Measurements from ENCODE around the gene CEP120.
"Not testable (repeated sequence)": the region's sequence is repeated elsewhere in the genome, so short reads cannot be mapped to it uniquely, and the experiment has no call there.

The CEP120 gene

DNA sequence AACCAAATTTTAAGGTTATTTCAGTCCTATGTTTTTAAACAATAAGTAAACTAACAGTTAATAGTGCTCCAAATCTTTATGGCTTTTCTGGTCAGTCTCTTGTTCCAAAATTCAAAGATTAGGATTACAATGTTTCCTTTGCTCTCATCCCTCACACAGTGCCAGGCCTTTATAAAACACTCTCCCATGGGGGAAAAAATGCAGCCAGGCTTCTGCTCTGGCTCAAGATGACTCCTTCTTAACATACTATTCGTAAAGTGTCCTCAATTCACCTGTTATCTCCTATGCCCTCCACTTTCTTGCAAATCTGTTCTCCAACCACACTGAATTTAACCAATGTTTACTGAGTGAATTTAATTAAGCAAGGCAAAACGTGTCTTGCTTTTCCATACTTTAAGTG, 1.4 kb downstream of the CEP120 start:
- H3K27me3 ChIP-seq (replicated peaks; ENCODE audit: control insufficient read depth, insufficient read depth, low read length) = no peaks in the 10 kb centered on the region
- H3K4me1 ChIP-seq (ENCODE audit: control insufficient read depth, insufficient read depth, low read length) = peaks cover 14% of the 10 kb centered on the region
- peak overlapping the region; percentile 87 for H3K9ac ChIP-seq (ENCODE audit: low read length)
- H3K4me3 ChIP-seq (ENCODE audit: low read length) = peak overlapping the region; percentile 88
- no peaks in the 10 kb centered on the region for H3K9me3 ChIP-seq (ENCODE audit: control insufficient read depth, low read length)
- H3K36me3 ChIP-seq (ENCODE audit: control insufficient read depth, insufficient read depth, low read length, severe bottlenecking) = no peaks in the 10 kb centered on the region
- peak; percentile 26 for DNase-seq (ENCODE audit: low read depth)

- no peak overlapping the region for H3K9ac ChIP-seq (ENCODE audit: low read length)
- no peaks in the 10 kb centered on the region for H3K4me1 ChIP-seq (ENCODE audit: control insufficient read depth, insufficient read depth, low read length)
- H3K27me3 ChIP-seq (replicated peaks; ENCODE audit: control insufficient read depth, insufficient read depth, low read length) = no peaks in the 10 kb centered on the region
- no peak overlapping the region for H3K4me3 ChIP-seq (ENCODE audit: low read length)
- H3K9me3 ChIP-seq (ENCODE audit: control insufficient read depth, low read length) = no peaks in the 10 kb centered on the region
- peaks cover 22% of the 10 kb centered on the region for H3K36me3 ChIP-seq (ENCODE audit: control insufficient read depth, insufficient read depth, low read length, severe bottlenecking)
- DNase-seq (ENCODE audit: low read depth) = no peak
These were observed 8.2 kb downstream of the CEP120 start for GRCh38 chr5:123414974-123415373.

GRCh38 chr5:123412206-123412605, 11.0 kb downstream of the CEP120 start:
- H3K27me3 ChIP-seq (replicated peaks; ENCODE audit: control insufficient read depth, insufficient read depth, low read length) = no peaks in the 10 kb centered on the region
- DNase-seq (ENCODE audit: low read depth) = no peak
- H3K9me3 ChIP-seq (ENCODE audit: control insufficient read depth, low read length) = no peaks in the 10 kb centered on the region
- peaks cover 27% of the 10 kb centered on the region for H3K36me3 ChIP-seq (ENCODE audit: control insufficient read depth, insufficient read depth, low read length, severe bottlenecking)
- no peak overlapping the region for H3K4me3 ChIP-seq (ENCODE audit: low read length)
- H3K9ac ChIP-seq (ENCODE audit: low read length) = no peak overlapping the region
- no peaks in the 10 kb centered on the region for H3K4me1 ChIP-seq (ENCODE audit: control insufficient read depth, insufficient read depth, low read length)

DNA sequence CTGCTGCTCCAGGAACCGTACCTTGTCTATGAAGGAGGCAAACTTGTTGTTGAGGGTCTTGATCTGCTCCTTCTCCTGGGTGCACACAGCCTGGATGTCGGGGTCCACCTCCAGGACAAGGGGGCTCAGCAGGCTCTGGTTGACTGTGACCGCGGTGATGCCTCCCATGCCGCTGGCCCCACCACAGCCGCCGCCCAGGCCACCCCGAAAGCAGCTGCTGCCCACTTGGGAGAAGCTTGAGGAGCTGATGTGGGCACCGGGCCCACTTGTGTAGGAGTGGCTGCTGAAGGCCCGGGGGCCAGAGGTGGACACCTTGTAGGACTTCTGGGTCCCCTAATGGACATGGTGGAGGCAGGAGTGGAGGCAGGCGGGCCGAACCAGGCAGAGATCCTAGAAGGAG, 21.2 kb downstream of the CEP120 start:
- H3K36me3 ChIP-seq (ENCODE audit: control insufficient read depth, insufficient read depth, low read length, severe bottlenecking) = peaks cover 25% of the 10 kb centered on the region
- not testable (repeated sequence) for H3K9me3 ChIP-seq (ENCODE audit: control insufficient read depth, low read length); DNase-seq (ENCODE audit: low read depth); H3K4me3 ChIP-seq (ENCODE audit: low read length); H3K4me1 ChIP-seq (ENCODE audit: control insufficient read depth, insufficient read depth, low read length); H3K27me3 ChIP-seq (replicated peaks; ENCODE audit: control insufficient read depth, insufficient read depth, low read length); H3K9ac ChIP-seq (ENCODE audit: low read length)

- Histone ChIP-seq H3K9me3 (ENCODE audit: control insufficient read depth, low read length) (no peaks in the 10 kb centered on the region), H3K4me3 (ENCODE audit: low read length) (no peak overlapping the region), H3K27me3 (replicated peaks; ENCODE audit: control insufficient read depth, insufficient read depth, low read length) (no peaks in the 10 kb centered on the region), H3K36me3 (ENCODE audit: control insufficient read depth, insufficient read depth, low read length, severe bottlenecking) (peaks cover 27% of the 10 kb centered on the region), H3K4me1 (ENCODE audit: control insufficient read depth, insufficient read depth, low read length) (no peaks in the 10 kb centered on the region), H3K9ac (ENCODE audit: low read length) (no peak overlapping the region)
- DNase-seq (ENCODE audit: low read depth) = no peak
These were observed 21.9 kb downstream of the CEP120 start for GRCh38 chr5:123401320-123401719.

GRCh38 chr5:123400870-123401291, 22.3 kb downstream of the CEP120 start:
- peaks cover 32% of the 10 kb centered on the region for H3K36me3 ChIP-seq (ENCODE audit: control insufficient read depth, insufficient read depth, low read length, severe bottlenecking)
- not testable (repeated sequence) for H3K4me3 ChIP-seq (ENCODE audit: low read length); H3K27me3 ChIP-seq (replicated peaks; ENCODE audit: control insufficient read depth, insufficient read depth, low read length); H3K9me3 ChIP-seq (ENCODE audit: control insufficient read depth, low read length); H3K9ac ChIP-seq (ENCODE audit: low read length); DNase-seq (ENCODE audit: low read depth); H3K4me1 ChIP-seq (ENCODE audit: control insufficient read depth, insufficient read depth, low read length)

GRCh38 chr5:123398058-123398733, 25.0 kb downstream of the CEP120 start:
- H3K36me3 ChIP-seq (ENCODE audit: control insufficient read depth, insufficient read depth, low read length, severe bottlenecking) = peaks cover 34% of the 10 kb centered on the region
- no peaks in the 10 kb centered on the region for H3K4me1 ChIP-seq (ENCODE audit: control insufficient read depth, insufficient read depth, low read length)
- no peak for DNase-seq (ENCODE audit: low read depth)
- H3K4me3 ChIP-seq (ENCODE audit: low read length) = no peak overlapping the region
- H3K27me3 ChIP-seq (replicated peaks; ENCODE audit: control insufficient read depth, insufficient read depth, low read length) = no peaks in the 10 kb centered on the region
- H3K9me3 ChIP-seq (ENCODE audit: control insufficient read depth, low read length) = no peaks in the 10 kb centered on the region
- H3K9ac ChIP-seq (ENCODE audit: low read length) = no peak overlapping the region

- Histone ChIP-seq H3K9ac (ENCODE audit: low read length) (no peak overlapping the region), H3K4me1 (ENCODE audit: control insufficient read depth, insufficient read depth, low read length) (no peaks in the 10 kb centered on the region), H3K27me3 (replicated peaks; ENCODE audit: control insufficient read depth, insufficient read depth, low read length) (no peaks in the 10 kb centered on the region), H3K36me3 (ENCODE audit: control insufficient read depth, insufficient read depth, low read length, severe bottlenecking) (peaks cover 34% of the 10 kb centered on the region), H3K4me3 (ENCODE audit: low read length) (no peak overlapping the region), H3K9me3 (ENCODE audit: control insufficient read depth, low read length) (no peaks in the 10 kb centered on the region)
- no peak for DNase-seq (ENCODE audit: low read depth)
These were observed 25.7 kb downstream of the CEP120 start for GRCh38 chr5:123397538-123397937.

DNA sequence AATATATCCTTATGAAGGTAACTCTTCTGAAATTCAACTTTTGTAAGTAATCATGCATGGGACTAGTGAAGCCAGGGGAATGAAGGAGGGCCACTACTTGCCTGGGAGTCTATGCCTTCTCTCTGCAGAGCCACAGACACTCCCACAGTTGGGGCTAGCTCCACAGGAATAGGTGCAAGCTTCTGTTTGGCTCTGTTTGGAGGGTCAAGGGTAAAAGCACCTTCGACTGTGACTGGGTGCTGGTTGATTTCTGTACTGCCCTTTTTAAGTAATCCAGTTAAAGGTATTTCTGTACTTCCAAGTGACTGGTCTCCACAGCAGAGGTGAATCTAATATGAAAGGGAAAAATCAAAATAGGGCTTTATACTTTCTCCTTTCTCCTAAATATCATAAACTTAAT, 32.2 kb downstream of the CEP120 start:
- Histone ChIP-seq H3K4me3 (ENCODE audit: low read length) (no peak overlapping the region), H3K4me1 (ENCODE audit: control insufficient read depth, insufficient read depth, low read length) (no peaks in the 10 kb centered on the region), H3K9me3 (ENCODE audit: control insufficient read depth, low read length) (no peaks in the 10 kb centered on the region), H3K36me3 (ENCODE audit: control insufficient read depth, insufficient read depth, low read length, severe bottlenecking) (peaks cover 50% of the 10 kb centered on the region), H3K9ac (ENCODE audit: low read length) (no peak overlapping the region), H3K27me3 (replicated peaks; ENCODE audit: control insufficient read depth, insufficient read depth, low read length) (no peaks in the 10 kb centered on the region)
- DNase-seq (ENCODE audit: low read depth) = no peak

DNA sequence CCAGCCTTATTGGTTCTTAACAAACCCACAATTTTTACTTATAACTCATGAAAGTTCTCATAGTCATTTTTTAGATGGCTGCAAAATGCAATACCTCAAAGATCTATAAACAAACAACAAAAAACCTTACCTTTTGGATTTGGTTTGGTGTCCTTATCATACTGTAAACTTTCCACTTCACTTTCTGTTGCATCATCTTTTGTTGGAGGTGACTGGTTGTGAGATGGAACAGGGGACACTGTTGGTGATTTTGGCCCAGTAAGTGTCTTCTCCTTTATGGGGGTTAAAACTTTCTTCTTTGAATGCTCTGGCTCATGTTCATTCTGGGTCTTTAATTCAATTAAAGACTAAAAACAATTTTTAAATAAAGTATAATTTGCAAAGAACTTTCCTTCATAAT, 33.4 kb downstream of the CEP120 start:
- no peaks in the 10 kb centered on the region for H3K4me1 ChIP-seq (ENCODE audit: control insufficient read depth, insufficient read depth, low read length)
- no peaks in the 10 kb centered on the region for H3K9me3 ChIP-seq (ENCODE audit: control insufficient read depth, low read length)
- H3K4me3 ChIP-seq (ENCODE audit: low read length) = no peak overlapping the region
- H3K9ac ChIP-seq (ENCODE audit: low read length) = no peak overlapping the region
- no peak for DNase-seq (ENCODE audit: low read depth)
- H3K27me3 ChIP-seq (replicated peaks; ENCODE audit: control insufficient read depth, insufficient read depth, low read length) = no peaks in the 10 kb centered on the region
- peaks cover 60% of the 10 kb centered on the region for H3K36me3 ChIP-seq (ENCODE audit: control insufficient read depth, insufficient read depth, low read length, severe bottlenecking)

DNA sequence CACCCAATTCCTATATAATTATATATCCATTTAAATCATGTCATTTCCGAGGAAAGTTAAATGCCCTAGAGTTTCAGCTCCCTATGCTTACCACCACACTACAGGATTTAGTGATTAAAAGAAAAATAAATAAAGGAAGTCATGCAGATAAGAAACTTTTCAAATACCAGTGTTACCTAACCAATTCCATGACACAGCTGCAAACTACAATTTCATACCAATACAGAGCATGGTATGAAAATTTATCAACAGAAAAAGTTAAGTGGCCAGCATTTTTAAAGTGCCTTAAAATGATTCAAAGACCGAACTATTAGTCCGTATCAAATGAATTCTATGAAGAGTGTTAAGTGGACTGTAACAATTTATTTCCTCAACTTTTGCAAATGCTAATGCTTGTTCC, 35.9 kb downstream of the CEP120 start:
- no peaks in the 10 kb centered on the region for H3K9me3 ChIP-seq (ENCODE audit: control insufficient read depth, low read length)
- DNase-seq (ENCODE audit: low read depth) = no peak
- peaks cover 52% of the 10 kb centered on the region for H3K36me3 ChIP-seq (ENCODE audit: control insufficient read depth, insufficient read depth, low read length, severe bottlenecking)
- peaks cover 2% of the 10 kb centered on the region for H3K4me1 ChIP-seq (ENCODE audit: control insufficient read depth, insufficient read depth, low read length)
- no peaks in the 10 kb centered on the region for H3K27me3 ChIP-seq (replicated peaks; ENCODE audit: control insufficient read depth, insufficient read depth, low read length)
- no peak overlapping the region for H3K4me3 ChIP-seq (ENCODE audit: low read length)
- H3K9ac ChIP-seq (ENCODE audit: low read length) = no peak overlapping the region

- Histone ChIP-seq H3K36me3 (ENCODE audit: control insufficient read depth, insufficient read depth, low read length, severe bottlenecking) (peaks cover 64% of the 10 kb centered on the region), H3K27me3 (replicated peaks; ENCODE audit: control insufficient read depth, insufficient read depth, low read length) (no peaks in the 10 kb centered on the region), H3K4me3 (ENCODE audit: low read length) (no peak overlapping the region), H3K9me3 (ENCODE audit: control insufficient read depth, low read length) (no peaks in the 10 kb centered on the region), H3K9ac (ENCODE audit: low read length) (no peak overlapping the region), H3K4me1 (ENCODE audit: control insufficient read depth, insufficient read depth, low read length) (peaks cover 6% of the 10 kb centered on the region)
- DNase-seq (ENCODE audit: low read depth) = no peak
These were observed 41.0 kb downstream of the CEP120 start for GRCh38 chr5:123382252-123382651.

Measured in adipocyte (in vitro differentiated cells).